HepG2 (cell line): ENCODE measurements around the gene IPCEF1. TPM values are rescaled to one million over a fixed set of nuclear protein-coding genes. Genes with fewer than 3 reads are reported as not detected.
A peak's percentile ranks its signal among the peaks of the same experiment; 100 is the strongest.

Experiments used
- ETV5 ChIP-seq: IDR thresholded peaks from 2 replicates; pipeline ENCODE4 v1.6.1; 2018; ENCODE audit warnings: missing biosample characterization, missing genetic modification reagents, inconsistent platforms, borderline replicate concordance
- EZH2 ChIP-seq: conservative IDR thresholded peaks from 2 replicates; pipeline ENCODE4 v1.6.1; 2012; ENCODE audit warnings: mild to moderate bottlenecking, low read depth, low read length, moderate library complexity
- KLF15 ChIP-seq: sonication (generic); formaldehyde crosslinking; IDR thresholded peaks from 2 replicates; pipeline ENCODE4 v1.8.1; 2023; ENCODE audit warnings: borderline replicate concordance, mild to moderate bottlenecking, inconsistent platforms, missing genetic modification reagents, mixed read lengths
- MAFK ChIP-seq, 2 experiments: IDR thresholded peaks in 1 of 2; conservative IDR thresholded peaks in 1 of 2; 2 replicates each; pipeline ENCODE4 v1.6.1; 2011; ENCODE audit warnings: improper control_type of control experiment in 2 of 2, low read length in 2 of 2
- MBNL3 ChIP-seq: fragments of 250-450 bp; sonication (Bioruptor Pico); conservative IDR thresholded peaks from 2 replicates; pipeline ENCODE4 v1.8.0; 2022; ENCODE audit warnings: mild to moderate bottlenecking, inconsistent platforms
- NCOA1 ChIP-seq: sonication (generic); formaldehyde crosslinking; IDR thresholded peaks from 2 replicates; pipeline ENCODE4 v1.9.0; 2021; ENCODE audit warnings: missing genetic modification reagents
- PRMT3 ChIP-seq: sonication (generic); formaldehyde crosslinking; IDR thresholded peaks from 2 replicates; pipeline ENCODE4 v1.8.1; 2022; ENCODE audit warnings: low read depth, mild to moderate bottlenecking, moderate library complexity, missing genetic modification reagents, borderline replicate concordance
- SETDB1 ChIP-seq: sonication (generic); formaldehyde crosslinking; IDR thresholded peaks from 2 replicates; pipeline ENCODE4 v1.5.1; 2020; ENCODE audit warnings: missing genetic modification reagents, mild to moderate bottlenecking, borderline replicate concordance
- SIX1 ChIP-seq: sonication (generic); formaldehyde crosslinking; IDR thresholded peaks from 2 replicates; pipeline ENCODE4 v1.4.0; 2020; ENCODE audit warnings: missing genetic modification reagents, borderline replicate concordance
- SOX5 ChIP-seq: IDR thresholded peaks from 2 replicates; pipeline ENCODE4 v1.6.1; 2016; ENCODE audit warnings: borderline replicate concordance
- TEAD3 ChIP-seq: optimal IDR thresholded peaks from 2 replicates; pipeline ENCODE3; 2016; ENCODE audit warnings: borderline replicate concordance
- USF2 ChIP-seq, 2 experiments: sonication (generic) in 1 of 2; formaldehyde crosslinking in 1 of 2; IDR thresholded peaks; 2 replicates each; pipeline versions ENCODE4 v1.5.1 to v1.6.1; 2011 to 2020; ENCODE audit warnings: borderline replicate concordance in 1 of 2, low read depth in 1 of 2, low read length in 1 of 2, mild to moderate bottlenecking in 1 of 2, missing genetic modification reagents in 1 of 2, moderate library complexity in 1 of 2
- ZEB1 ChIP-seq: IDR thresholded peaks from 2 replicates; pipeline ENCODE4 v1.6.1; 2012; ENCODE audit warnings: mild to moderate bottlenecking, low read depth, inconsistent platforms; ENCODE audit not compliant: insufficient replicate concordance
- ZFP41 ChIP-seq: sonication (generic); formaldehyde crosslinking; IDR thresholded peaks from 2 replicates; pipeline ENCODE4 v1.4.0; 2020; ENCODE audit warnings: mild to moderate bottlenecking, missing genetic modification reagents, borderline replicate concordance
- ZNF34 ChIP-seq: sonication (generic); formaldehyde crosslinking; IDR thresholded peaks from 2 replicates; pipeline ENCODE4 v1.4.0; 2020; ENCODE audit warnings: mild to moderate bottlenecking, missing genetic modification reagents, borderline replicate concordance
- ZNF530 ChIP-seq: sonication (generic); formaldehyde crosslinking; IDR thresholded peaks from 2 replicates; pipeline ENCODE4 v1.5.0; 2020; ENCODE audit warnings: low read depth, mild to moderate bottlenecking, missing genetic modification reagents
- ZNF557 ChIP-seq: sonication (generic); formaldehyde crosslinking; IDR thresholded peaks from 2 replicates; pipeline ENCODE4 v1.4.0; 2020; ENCODE audit warnings: missing genetic modification reagents
- ZNF619 ChIP-seq: sonication (generic); formaldehyde crosslinking; IDR thresholded peaks from 2 replicates; pipeline ENCODE4 v1.4.0; 2020; ENCODE audit warnings: mild to moderate bottlenecking, missing genetic modification reagents
- ZNF672 ChIP-seq: sonication (generic); formaldehyde crosslinking; IDR thresholded peaks from 2 replicates; pipeline ENCODE4 v1.8.1; 2022; ENCODE audit warnings: missing genetic modification reagents
- ZNF746 ChIP-seq: sonication (generic); formaldehyde crosslinking; IDR thresholded peaks from 2 replicates; pipeline ENCODE4 v1.8.0; 2022; ENCODE audit warnings: mild to moderate bottlenecking, missing genetic modification reagents
- ZSCAN20 ChIP-seq: sonication (generic); formaldehyde crosslinking; IDR thresholded peaks from 2 replicates; pipeline ENCODE4 v1.4.0; 2020; ENCODE audit warnings: missing genetic modification reagents, mild to moderate bottlenecking, borderline replicate concordance
- polyA plus RNA-seq, 8 experiments: library from polyadenylated mRNA; depleted of rRNA in 3 of 8; stranded (reverse) in 7 of 8; unstranded in 1 of 8; fragments of >200 nt; fragmentation: Illumina TruSeq in 4 of 8; extraction: Trizol in 4 of 8; gene quantifications; 2 replicates each; pipeline versions ENCODE4 v1.2.1 to v1.2.3, GENCODE V29; 2011 to 2016; ENCODE audit warnings: low read depth in 4 of 8, missing spikeins in 1 of 8, mixed read lengths in 1 of 8; ENCODE audit not compliant: insufficient read depth in 1 of 8
- total RNA-seq, 5 experiments: library from RNA; depleted of rRNA; stranded (reverse); fragments of >200 nt; fragmentation: Illumina TruSeq; extraction: Trizol; gene quantifications; 2 replicates each; pipeline ENCODE4 v1.2.3, GENCODE V29; 2016; ENCODE audit warnings: low read depth in 1 of 5
- TF ChIP-seq, protein P1 (sequence below): sonication (generic); formaldehyde crosslinking; IDR thresholded peaks from 2 replicates; pipeline ENCODE4 v1.8.0; 2022; ENCODE audit warnings: missing genetic modification reagents, mild to moderate bottlenecking, inconsistent platforms, borderline replicate concordance
- TF ChIP-seq, protein P2 (sequence below): sonication (generic); formaldehyde crosslinking; IDR thresholded peaks from 2 replicates; pipeline ENCODE4 v1.5.1; 2020; ENCODE audit warnings: mild to moderate bottlenecking, missing genetic modification reagents

Gene IPCEF1
- total and polyA plus RNA-seq, 2 of the 13 experiments (the other 11 are each of a cell fraction or from before 2014, with no cell fraction given): 0.03 TPM; not detected in 1

DNA sequence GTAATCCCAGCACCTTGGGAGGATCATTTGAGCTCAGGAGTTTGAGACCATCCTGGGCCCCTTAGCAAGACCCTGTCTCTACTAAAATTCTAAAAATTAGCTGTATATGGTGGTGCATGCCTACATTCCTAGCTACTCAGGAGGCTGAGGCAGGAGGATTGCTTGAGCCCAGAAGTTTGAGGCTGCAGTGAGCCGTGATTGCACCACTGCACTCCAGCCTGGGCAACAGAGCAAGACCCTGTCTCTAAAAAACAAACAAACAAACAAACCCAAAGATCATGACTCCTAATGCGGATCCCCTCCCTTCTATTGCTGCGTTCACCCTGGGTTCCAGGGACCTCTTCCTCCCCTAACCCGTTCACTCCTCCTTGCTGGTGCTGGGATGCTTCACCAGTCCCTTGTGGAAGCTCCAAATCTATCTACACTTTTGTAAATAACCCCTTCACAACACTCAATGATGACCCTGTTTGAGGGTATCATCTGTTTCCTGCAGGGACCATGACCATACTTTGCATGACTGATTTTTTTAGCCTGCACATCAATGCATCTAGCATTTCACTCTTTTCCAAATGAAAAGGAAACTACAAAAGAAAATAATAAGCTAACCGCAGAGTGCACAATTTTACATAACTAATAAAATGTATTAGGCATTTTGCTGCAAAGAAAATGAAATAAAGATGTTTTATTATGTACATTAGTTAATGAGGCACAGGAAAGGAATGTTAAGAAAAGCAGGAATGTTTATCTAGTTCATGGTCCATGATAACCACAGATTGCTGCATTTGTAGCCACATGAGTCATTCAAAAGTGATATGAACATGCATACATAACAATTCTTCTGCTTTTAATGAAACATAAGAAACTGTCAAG lies 30.5 kb upstream of the IPCEF1 start (continued):
- TF ChIP-seq, protein P1, sequence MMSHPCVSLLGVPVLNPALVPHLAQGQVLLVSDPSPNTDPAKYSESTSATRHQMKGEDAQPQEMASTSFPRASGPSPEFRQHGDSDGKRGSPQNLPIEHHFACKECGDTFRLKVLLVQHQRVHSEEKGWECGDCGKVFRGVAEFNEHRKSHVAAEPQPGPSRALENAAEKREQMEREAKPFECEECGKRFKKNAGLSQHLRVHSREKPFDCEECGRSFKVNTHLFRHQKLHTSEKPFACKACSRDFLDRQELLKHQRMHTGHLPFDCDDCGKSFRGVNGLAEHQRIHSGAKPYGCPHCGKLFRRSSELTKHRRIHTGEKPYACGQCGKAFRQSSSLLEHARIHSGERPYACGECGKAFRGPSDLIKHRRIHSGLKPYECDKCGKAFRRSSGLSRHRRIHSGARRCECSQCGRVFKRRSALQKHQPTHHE (CRISPR knock-in tag): no peak
- TF ChIP-seq SIX1 (CRISPR knock-in tag): no peak
- no peak for TF ChIP-seq ZNF34
- no peak for TF ChIP-seq EZH2
- TF ChIP-seq SOX5 (CRISPR knock-in tag): peak; percentile 48; the same call in 1 of the 2 replicates
- TF ChIP-seq ZNF746 (CRISPR knock-in tag): no peak
- TF ChIP-seq ZFP41 (CRISPR knock-in tag): no peak
- no peak for TF ChIP-seq ZNF619 (CRISPR knock-in tag)
- TF ChIP-seq, protein P2, sequence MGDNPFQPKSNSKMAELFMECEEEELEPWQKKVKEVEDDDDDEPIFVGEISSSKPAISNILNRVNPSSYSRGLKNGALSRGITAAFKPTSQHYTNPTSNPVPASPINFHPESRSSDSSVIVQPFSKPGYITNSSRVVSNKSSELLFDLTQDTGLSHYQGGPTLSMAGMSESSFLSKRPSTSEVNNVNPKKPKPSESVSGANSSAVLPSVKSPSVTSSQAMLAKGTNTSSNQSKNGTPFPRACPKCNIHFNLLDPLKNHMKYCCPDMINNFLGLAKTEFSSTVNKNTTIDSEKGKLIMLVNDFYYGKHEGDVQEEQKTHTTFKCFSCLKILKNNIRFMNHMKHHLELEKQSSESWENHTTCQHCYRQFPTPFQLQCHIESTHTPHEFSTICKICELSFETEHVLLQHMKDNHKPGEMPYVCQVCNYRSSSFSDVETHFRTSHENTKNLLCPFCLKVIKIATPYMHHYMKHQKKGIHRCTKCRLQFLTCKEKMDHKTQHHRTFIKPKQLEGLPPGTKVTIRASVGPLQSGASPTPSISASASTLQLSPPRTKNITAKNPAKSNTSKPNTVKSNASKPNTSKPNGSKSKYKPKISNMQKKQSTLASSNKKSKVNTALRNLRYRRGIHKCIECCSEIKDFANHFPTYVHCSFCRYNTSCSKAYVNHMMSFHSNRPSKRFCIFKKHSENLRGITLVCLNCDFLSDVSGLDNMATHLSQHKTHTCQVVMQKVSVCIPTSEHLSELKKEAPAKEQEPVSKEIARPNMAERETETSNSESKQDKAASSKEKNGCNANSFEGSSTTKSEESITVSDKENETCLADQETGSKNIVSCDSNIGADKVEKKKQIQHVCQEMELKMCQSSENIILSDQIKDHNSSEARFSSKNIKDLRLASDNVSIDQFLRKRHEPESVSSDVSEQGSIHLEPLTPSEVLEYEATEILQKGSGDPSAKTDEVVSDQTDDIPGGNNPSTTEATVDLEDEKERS (CRISPR knock-in tag): no peak
- no peak for TF ChIP-seq KLF15 (CRISPR knock-in tag)
- TF ChIP-seq TEAD3: peak; percentile 83
- no peak for TF ChIP-seq ETV5 (CRISPR knock-in tag)
- TF ChIP-seq PRMT3 (CRISPR knock-in tag): no peak
- TF ChIP-seq MAFK (conservative IDR thresholded peaks at IDR 0.05 in 1 of 2, IDR thresholded peaks at IDR 0.05 in 1 of 2; ENCODE audit: low read length in 2 of 2): no peak
- no peak for TF ChIP-seq ZNF672 (CRISPR knock-in tag)
- TF ChIP-seq ZEB1: no peak
- no peak for TF ChIP-seq ZNF557 (CRISPR knock-in tag)
- no peak for TF ChIP-seq ZNF530 (CRISPR knock-in tag)
- TF ChIP-seq USF2 (IDR thresholded peaks at IDR 0.05; ENCODE audit: low read depth, low read length): no peak
- no peak for TF ChIP-seq USF2 (CRISPR knock-in tag; IDR thresholded peaks at IDR 0.05; ENCODE audit: borderline replicate concordance)
- no peak for TF ChIP-seq ZSCAN20 (CRISPR knock-in tag)
- no peak for TF ChIP-seq SETDB1 (CRISPR knock-in tag)
- TF ChIP-seq MBNL3: no peak
- TF ChIP-seq NCOA1 (CRISPR knock-in tag): no peak
